Motor neuron (in vitro differentiated cells): Measurements from ENCODE around the gene RASA2. TPM values are rescaled to one million over a fixed set of nuclear protein-coding genes. Genes with fewer than 3 reads are reported as not detected.

Experiments used
- ATAC-seq, 8 experiments: fragments of 200-7000 bp; cut with Tn5 transposase; replicated peaks in 6 of 8; 2 replicates each; pipeline ENCODE4 v1.8.0; 2021; ENCODE audit warnings: mild to moderate bottlenecking in 8 of 8, moderate library complexity in 8 of 8
- H3K27ac ChIP-seq, 2 donors: fragments of 250-450 bp; sonication (Bioruptor Pico); 2 replicates each; pipeline ENCODE4 v1.9.0; 2021; ENCODE audit warnings: antibody characterized with exemption in 2 of 2, mild to moderate bottlenecking in 2 of 2, moderate library complexity in 1 of 2
- H3K4me1 ChIP-seq, 2 donors: fragments of 250-450 bp; sonication (Bioruptor Pico); replicated peaks in 1 of 2; 2 replicates each; pipeline ENCODE4 v1.6.1; 2021; ENCODE audit warnings: antibody characterized with exemption in 2 of 2, mild to moderate bottlenecking in 2 of 2, moderate library complexity in 1 of 2
- H3K4me3 ChIP-seq, 5 donors: fragments of 250-450 bp; sonication (Bioruptor Pico); 2 replicates each; pipeline ENCODE4 v1.9.0; 2021; ENCODE audit warnings: antibody characterized with exemption in 5 of 5, mild to moderate bottlenecking in 5 of 5, moderate library complexity in 4 of 5
- WGBS, 10 experiments: fragments of 450-650 bp; shearing (Covaris generic); methylation state at CpG; one replicate each; pipeline ENCODE4 v1.0.0; 2022; 5-methylcytosine and 5-hydroxymethylcytosine counted together
- in situ Hi-C, 9 experiments: fragments of 400-800 bp; cut with MboI; loops; one replicate each; pipeline ENCODE4 v1.15.0; 2021; ENCODE audit warnings: low sequenced_read_pairs in 9 of 9, low pct_unique_long_range_greater_than_20kb in 2 of 9; ENCODE audit not compliant: unreplicated experiment in 9 of 9
- total RNA-seq, 8 experiments: library from RNA; unstranded; fragments of 300-600 nt; gene quantifications; 2 replicates each; pipeline versions ENCODE4 v1.2.3 to v1.2.4, GENCODE V29; 2022

Gene RASA2
- total RNA-seq, 8 experiments from 2014 or later = 6.8 to 19.0 (median 11.0) TPM

- Histone ChIP-seq H3K27ac (no peak overlapping the region), H3K4me1 (peaks cover 3 to 21% of the 10 kb centered on the region in 2 donors), H3K4me3 (no peak overlapping the region)
- no peak for ATAC-seq
- in situ Hi-C loops = loop anchor here in 1 of 9 experiments (25.0 kb wide), 1 partner anchor 137 kb away; no protein-coding TSS in a partner anchor
- WGBS, 10 experiments = 35 to 100% (median 77%) methylated on average over 1 to 6 of the region's 6 CpGs
Observed at GRCh38 chr3:141449424-141449823, 37.4 kb upstream of the RASA2 start.

GRCh38 chr3:141450727-141451375 lies 36.0 kb upstream of the RASA2 start:
- peaks cover 6 to 21% of the 10 kb centered on the region in 2 donors for H3K4me1 ChIP-seq
- no peak overlapping the region for H3K4me3 ChIP-seq
- peak in 2 of 8 experiments; percentile 6 to 9 for ATAC-seq
- in situ Hi-C loops = loop anchor here in 6 of 9 experiments (10.0 to 25.0 kb wide), 5 partner anchors 111 to 146 kb away; no protein-coding TSS in a partner anchor
- 48 to 100% (median 80%) methylated on average over 1 to 7 of the region's 8 CpGs; no CpG with 5 or more reads in 1 of the 10 experiments for WGBS, 10 experiments
- no peak overlapping the region for H3K27ac ChIP-seq

- Histone ChIP-seq H3K4me1 (peaks cover 6 to 17% of the 10 kb centered on the region in 2 donors), H3K4me3 (no peak overlapping the region), H3K27ac (no peak overlapping the region)
- in situ Hi-C loops = loop anchor here in 6 of 9 experiments (10.0 to 25.0 kb wide), 5 partner anchors 110 to 147 kb away; no protein-coding TSS in a partner anchor
- peak; percentile 12 to 85 (median 57) for ATAC-seq
Observed at GRCh38 chr3:141452045-141452444, 34.8 kb upstream of the RASA2 start.

- Histone ChIP-seq H3K4me1 (peaks cover 6 to 11% of the 10 kb centered on the region in 2 donors), H3K4me3 (no peak overlapping the region), H3K27ac (no peak overlapping the region)
- 56 to 100% (median 88%) methylated on average over 1 of the region's 1 CpG; no CpG with 5 or more reads in 3 of the 10 experiments for WGBS, 10 experiments
- in situ Hi-C loops = loop anchor here in 6 of 9 experiments (10.0 to 25.0 kb wide), 5 partner anchors 110 to 148 kb away; no protein-coding TSS in a partner anchor
- no peak for ATAC-seq
Observed at GRCh38 chr3:141452773-141453172, 34.1 kb upstream of the RASA2 start.

- Histone ChIP-seq H3K4me1 (peaks cover 2 to 5% of the 10 kb centered on the region in 2 donors), H3K27ac (no peak overlapping the region), H3K4me3 (no peak overlapping the region)
- 50 to 100% (median 93%) methylated on average over 2 to 3 of the region's 3 CpGs; no CpG with 5 or more reads in 2 of the 10 experiments for WGBS, 10 experiments
- no peak for ATAC-seq
- in situ Hi-C loops = loop anchor here in 6 of 9 experiments (10.0 to 25.0 kb wide), 5 partner anchors 108 to 149 kb away; no protein-coding TSS in a partner anchor
Observed at GRCh38 chr3:141454054-141454453, 32.8 kb upstream of the RASA2 start.

GRCh38 chr3:141454906-141455602 lies 31.8 kb upstream of the RASA2 start:
- peaks cover 0 to 4% of the 10 kb centered on the region in 2 donors for H3K4me1 ChIP-seq
- no peak overlapping the region for H3K27ac ChIP-seq
- 0 to 100% (median 64%) methylated on average over 1 to 14 of the region's 20 CpGs for WGBS, 10 experiments
- H3K4me3 ChIP-seq = no peak overlapping the region
- peak; percentile 10 to 71 (median 40) for ATAC-seq
- in situ Hi-C loops = loop anchor here in 6 of 9 experiments (10.0 to 25.0 kb wide), 5 partner anchors 107 to 150 kb away; no protein-coding TSS in a partner anchor

GRCh38 chr3:141455603-141456300 lies 31.1 kb upstream of the RASA2 start:
- WGBS, 10 experiments = 0 to 95% (median 86%) methylated on average over 3 to 7 of the region's 18 CpGs; no CpG with 5 or more reads in 1 of the 10 experiments
- peak in 3 of 8 experiments; percentile 0 to 42 (median 6) for ATAC-seq
- H3K4me3 ChIP-seq = no peak overlapping the region
- H3K4me1 ChIP-seq = peaks cover 0 to 7% of the 10 kb centered on the region in 2 donors
- no peak overlapping the region for H3K27ac ChIP-seq
- in situ Hi-C loops = loop anchor here in 6 of 9 experiments (10.0 to 25.0 kb wide), 5 partner anchors 107 to 151 kb away; no protein-coding TSS in a partner anchor

- Histone ChIP-seq H3K27ac (no peak overlapping the region), H3K4me3 (no peak overlapping the region), H3K4me1 (peaks cover 0 to 7% of the 10 kb centered on the region in 2 donors)
- in situ Hi-C loops = loop anchor here in 6 of 9 experiments (10.0 to 25.0 kb wide), 5 partner anchors 106 to 151 kb away; no protein-coding TSS in a partner anchor
- WGBS, 10 experiments = 5 to 100% (median 90%) methylated on average over 2 to 10 of the region's 11 CpGs; no CpG with 5 or more reads in 2 of the 10 experiments
- ATAC-seq = peak in 3 of 8 experiments; percentile 63 to 80 (median 80)
Observed at GRCh38 chr3:141456301-141456625, 30.6 kb upstream of the RASA2 start.

- in situ Hi-C loops = loop anchor here in 6 of 9 experiments (10.0 to 25.0 kb wide), 5 partner anchors 105 to 153 kb away; no protein-coding TSS in a partner anchor
- H3K27ac ChIP-seq = no peak overlapping the region
- ATAC-seq = no peak
- peaks cover 0 to 7% of the 10 kb centered on the region in 2 donors for H3K4me1 ChIP-seq
- no peak overlapping the region for H3K4me3 ChIP-seq
- WGBS, 10 experiments = 0 to 86% (median 70%) methylated on average over 1 to 3 of the region's 3 CpGs; no CpG with 5 or more reads in 1 of the 10 experiments
Observed at GRCh38 chr3:141457624-141458236, 29.1 kb upstream of the RASA2 start.

GRCh38 chr3:141459008-141459407 lies 27.8 kb upstream of the RASA2 start:
- no peak for ATAC-seq
- 40 to 88% (median 72%) methylated on average over 1 to 4 of the region's 7 CpGs; no CpG with 5 or more reads in 1 of the 10 experiments for WGBS, 10 experiments
- in situ Hi-C loops = loop anchor here in 6 of 9 experiments (10.0 to 25.0 kb wide), 5 partner anchors 103 to 154 kb away; no protein-coding TSS in a partner anchor
- Histone ChIP-seq H3K27ac (no peak overlapping the region), H3K4me3 (no peak overlapping the region), H3K4me1 (peaks cover 0 to 7% of the 10 kb centered on the region in 2 donors)

GRCh38 chr3:141460097-141460704 lies 26.6 kb upstream of the RASA2 start:
- WGBS, 10 experiments = 0 to 50% (median 37%) methylated on average over 1 to 3 of the region's 10 CpGs; no CpG with 5 or more reads in 3 of the 10 experiments
- in situ Hi-C loops = loop anchor here in 5 of 9 experiments (10.0 to 25.0 kb wide), 3 partner anchors 102 to 148 kb away; no protein-coding TSS in a partner anchor

More at GRCh38 chr3:141460097-141460704, 26.6 kb upstream of the RASA2 start:
- Histone ChIP-seq H3K27ac (no peak overlapping the region), H3K4me1 (peaks cover 0 to 3% of the 10 kb centered on the region in 2 donors), H3K4me3 (no peak overlapping the region)
- ATAC-seq = peak; percentile 57 to 100 (median 100)
